ENCODE results near the gene DNAI2.

DNA sequence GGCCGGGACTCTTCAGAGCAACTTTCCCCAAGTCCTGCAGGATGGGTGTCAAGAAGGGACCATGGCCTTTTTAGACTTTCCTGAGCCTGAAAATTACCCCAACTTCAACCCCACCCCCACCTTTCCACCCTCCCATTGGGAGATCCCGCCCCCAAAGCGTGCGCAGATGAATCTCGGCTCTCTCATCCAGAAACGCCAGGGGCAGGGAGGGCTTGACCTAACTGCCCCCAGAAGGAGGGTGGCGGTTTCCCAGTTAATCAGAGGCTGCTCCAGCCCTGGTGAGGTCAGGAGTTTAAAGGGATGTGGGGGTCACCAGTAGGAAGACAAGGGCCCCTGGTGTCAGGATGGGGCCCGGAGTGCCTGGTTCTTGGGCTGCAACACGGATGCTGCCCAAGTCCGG, 52.5 kb downstream of the DNAI2 start:
- TF ChIP-seq, protein P1, sequence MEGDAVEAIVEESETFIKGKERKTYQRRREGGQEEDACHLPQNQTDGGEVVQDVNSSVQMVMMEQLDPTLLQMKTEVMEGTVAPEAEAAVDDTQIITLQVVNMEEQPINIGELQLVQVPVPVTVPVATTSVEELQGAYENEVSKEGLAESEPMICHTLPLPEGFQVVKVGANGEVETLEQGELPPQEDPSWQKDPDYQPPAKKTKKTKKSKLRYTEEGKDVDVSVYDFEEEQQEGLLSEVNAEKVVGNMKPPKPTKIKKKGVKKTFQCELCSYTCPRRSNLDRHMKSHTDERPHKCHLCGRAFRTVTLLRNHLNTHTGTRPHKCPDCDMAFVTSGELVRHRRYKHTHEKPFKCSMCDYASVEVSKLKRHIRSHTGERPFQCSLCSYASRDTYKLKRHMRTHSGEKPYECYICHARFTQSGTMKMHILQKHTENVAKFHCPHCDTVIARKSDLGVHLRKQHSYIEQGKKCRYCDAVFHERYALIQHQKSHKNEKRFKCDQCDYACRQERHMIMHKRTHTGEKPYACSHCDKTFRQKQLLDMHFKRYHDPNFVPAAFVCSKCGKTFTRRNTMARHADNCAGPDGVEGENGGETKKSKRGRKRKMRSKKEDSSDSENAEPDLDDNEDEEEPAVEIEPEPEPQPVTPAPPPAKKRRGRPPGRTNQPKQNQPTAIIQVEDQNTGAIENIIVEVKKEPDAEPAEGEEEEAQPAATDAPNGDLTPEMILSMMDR (conservative IDR thresholded peaks at IDR 0.05), result no peak
- TF ChIP-seq ZFX (IDR thresholded peaks at IDR 0.05), result no peak

All from C4-2B (cell line).